ENCODE measurements around the gene DTD1.
"Not testable (repeated sequence)": the region's sequence is repeated elsewhere in the genome, so short reads cannot be mapped to it uniquely, and the experiment has no call there.

The DTD1 gene

GRCh38 chr20:18750735-18751134, 162.9 kb downstream of the DTD1 start:
- TF ChIP-seq CTCF (IDR thresholded peaks at IDR 0.05; ENCODE audit: low read depth, low read length) = no peak
- no peak for DNase-seq (ENCODE audit: low read depth, low spot score)
- in situ Hi-C loops (cut with HindIII; ENCODE audit: low sequenced_read_pairs) = no loop called here
- H3K4me3 ChIP-seq (ENCODE audit: low read depth, low read length) = no peak overlapping the region

GRCh38 chr20:18754030-18754652, 166.3 kb downstream of the DTD1 start:
- in situ Hi-C loops (cut with HindIII; ENCODE audit: low sequenced_read_pairs) = no loop called here
- no peak overlapping the region for H3K4me3 ChIP-seq (ENCODE audit: low read depth, low read length)
- peak; percentile 29 for DNase-seq (ENCODE audit: low read depth, low spot score)
- TF ChIP-seq CTCF (IDR thresholded peaks at IDR 0.05; ENCODE audit: low read depth, low read length) = no peak

GRCh38 chr20:18754653-18755045, 166.8 kb downstream of the DTD1 start:
- H3K4me3 ChIP-seq (ENCODE audit: low read depth, low read length) = no peak overlapping the region
- no peak for TF ChIP-seq CTCF (IDR thresholded peaks at IDR 0.05; ENCODE audit: low read depth, low read length)
- in situ Hi-C loops (cut with HindIII; ENCODE audit: low sequenced_read_pairs) = no loop called here
- DNase-seq (ENCODE audit: low read depth, low spot score) = no peak

- H3K4me3 ChIP-seq (ENCODE audit: low read depth, low read length); DNase-seq (ENCODE audit: low read depth, low spot score); in situ Hi-C loops (cut with HindIII; ENCODE audit: low sequenced_read_pairs): not testable (repeated sequence)
Observed at GRCh38 chr20:18760852-18761251, 173.0 kb downstream of the DTD1 start.

GRCh38 chr20:18767676-18768075, 179.8 kb downstream of the DTD1 start:
- H3K4me3 ChIP-seq (ENCODE audit: low read depth, low read length) = no peak overlapping the region
- in situ Hi-C loops (cut with HindIII; ENCODE audit: low sequenced_read_pairs) = no loop called here
- no peak for TF ChIP-seq CTCF (IDR thresholded peaks at IDR 0.05; ENCODE audit: low read depth, low read length)
- no peak for DNase-seq (ENCODE audit: low read depth, low spot score)

- no peak for DNase-seq (ENCODE audit: low read depth, low spot score)
- in situ Hi-C loops (cut with HindIII; ENCODE audit: low sequenced_read_pairs) = no loop called here
- no peak for TF ChIP-seq CTCF (IDR thresholded peaks at IDR 0.05; ENCODE audit: low read depth, low read length)
- H3K4me3 ChIP-seq (ENCODE audit: low read depth, low read length) = no peak overlapping the region
Observed at GRCh38 chr20:18773566-18773965, 185.7 kb downstream of the DTD1 start.

- no peak for DNase-seq (ENCODE audit: low read depth, low spot score)
- H3K4me3 ChIP-seq (ENCODE audit: low read depth, low read length) = no peak overlapping the region
- in situ Hi-C loops (cut with HindIII; ENCODE audit: low sequenced_read_pairs) = no loop called here
- TF ChIP-seq CTCF (IDR thresholded peaks at IDR 0.05; ENCODE audit: low read depth, low read length) = no peak
Observed at GRCh38 chr20:18774207-18774606, 186.4 kb downstream of the DTD1 start.
